Fibroblast of skin of back (primary cell): ENCODE results near the gene CCNT2.
"Not testable (repeated sequence)": the region's sequence is repeated elsewhere in the genome, so short reads cannot be mapped to it uniquely, and the experiment has no call there.

Experiments used
- DNase-seq: peaks from one replicate; pipeline ENCODE4 v3.0.0-alpha.2; 2013

Gene CCNT2

GRCh38 chr2:134919341-134920210 lies 954 bp downstream of the CCNT2 start:
- peak; percentile 29 for DNase-seq

GRCh38 chr2:134924912-134925311 lies 6.3 kb downstream of the CCNT2 start:
- no peak for DNase-seq

- DNase-seq, result no peak
These were observed 7.8 kb downstream of the CCNT2 start for GRCh38 chr2:134926231-134926931.

- DNase-seq, result peak; percentile 17
These were observed 8.6 kb downstream of the CCNT2 start for GRCh38 chr2:134927195-134927594.

- DNase-seq, result no peak
These were observed 14.4 kb downstream of the CCNT2 start for GRCh38 chr2:134932864-134933526.

- no peak for DNase-seq
These were observed 15.1 kb downstream of the CCNT2 start for GRCh38 chr2:134933732-134934131.

- no peak for DNase-seq
These were observed 15.5 kb downstream of the CCNT2 start for GRCh38 chr2:134934150-134934549.

GRCh38 chr2:134934641-134935040 lies 16.0 kb downstream of the CCNT2 start:
- no peak for DNase-seq

- no peak for DNase-seq
These were observed 18.1 kb downstream of the CCNT2 start for GRCh38 chr2:134936691-134937090.

- no peak for DNase-seq
These were observed 24.9 kb downstream of the CCNT2 start for GRCh38 chr2:134943540-134943939.

- no peak for DNase-seq
These were observed 26.4 kb downstream of the CCNT2 start for GRCh38 chr2:134944975-134945374.

- no peak for DNase-seq
These were observed 27.5 kb downstream of the CCNT2 start for GRCh38 chr2:134946073-134946472.

GRCh38 chr2:134949981-134950708 lies 31.5 kb downstream of the CCNT2 start:
- DNase-seq, result no peak

GRCh38 chr2:134950886-134951285 lies 32.3 kb downstream of the CCNT2 start:
- no peak for DNase-seq

- DNase-seq, result peak; percentile 6
These were observed 34.0 kb downstream of the CCNT2 start for GRCh38 chr2:134952608-134953007.

- DNase-seq, result no peak
These were observed 35.4 kb downstream of the CCNT2 start for GRCh38 chr2:134954065-134954464.

GRCh38 chr2:134955744-134956143 lies 37.1 kb downstream of the CCNT2 start:
- DNase-seq, result no peak

GRCh38 chr2:134957477-134957876 lies 38.9 kb downstream of the CCNT2 start:
- DNase-seq, result no peak

- DNase-seq, result not testable (repeated sequence)
These were observed 48.5 kb downstream of the CCNT2 start for GRCh38 chr2:134967166-134967565.

GRCh38 chr2:134973241-134974138 lies 54.9 kb downstream of the CCNT2 start:
- no peak for DNase-seq

GRCh38 chr2:134975281-134976009 lies 56.8 kb downstream of the CCNT2 start:
- DNase-seq, result no peak
